ENCODE measurements around the gene LARGE1. TPM values are rescaled to one million over a fixed set of nuclear protein-coding genes. Genes with fewer than 3 reads are reported as not detected.

Gene LARGE1
- total RNA-seq, 1 experiment from 2014 or later: 23.5 TPM

DNA sequence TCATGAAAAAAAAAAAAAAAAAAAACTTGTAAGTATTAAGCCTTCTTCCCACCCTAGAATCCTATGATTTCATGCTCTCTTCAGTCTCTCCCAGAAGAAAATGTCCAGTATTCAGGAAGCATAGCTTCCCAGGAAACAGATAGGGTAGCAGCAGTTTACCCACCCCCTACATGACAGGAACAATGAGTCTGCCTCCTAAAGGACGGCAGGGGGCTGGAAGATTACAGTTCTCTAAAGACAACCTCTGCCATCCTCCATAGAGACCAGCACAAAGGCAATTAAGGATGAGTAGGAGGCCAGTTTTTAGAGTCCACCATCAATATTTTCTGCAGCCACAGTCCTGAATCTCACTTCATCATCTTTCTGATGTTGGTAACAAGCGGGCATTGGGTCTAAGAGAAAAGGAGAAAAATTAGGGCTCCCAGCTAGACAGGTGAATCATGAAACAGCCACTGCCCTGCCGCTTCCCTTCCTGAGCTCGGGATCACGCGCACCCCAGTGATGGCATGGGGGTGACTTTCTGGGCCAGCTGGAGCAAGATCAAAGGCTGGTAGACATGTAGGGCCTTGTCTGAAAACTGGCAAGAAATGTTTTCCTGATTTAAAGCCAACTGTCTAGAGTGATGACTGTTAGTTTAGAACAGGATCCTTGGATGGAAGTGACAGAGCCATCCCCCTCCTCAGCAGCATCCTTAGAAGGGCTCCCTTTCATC lies 322.8 kb downstream of the LARGE1 start:
- no peaks in the 10 kb centered on the region; the same call in 1 of the 2 replicates for H3K36me3 ChIP-seq
- no peaks in the 10 kb centered on the region for H3K27me3 ChIP-seq
- H3K9me3 ChIP-seq (replicated peaks): no peaks in the 10 kb centered on the region
- no peak for DNase-seq
- H3K4me1 ChIP-seq: no peaks in the 10 kb centered on the region
- H3K4me3 ChIP-seq: no peak overlapping the region
- no peak overlapping the region for H3K27ac ChIP-seq

DNA sequence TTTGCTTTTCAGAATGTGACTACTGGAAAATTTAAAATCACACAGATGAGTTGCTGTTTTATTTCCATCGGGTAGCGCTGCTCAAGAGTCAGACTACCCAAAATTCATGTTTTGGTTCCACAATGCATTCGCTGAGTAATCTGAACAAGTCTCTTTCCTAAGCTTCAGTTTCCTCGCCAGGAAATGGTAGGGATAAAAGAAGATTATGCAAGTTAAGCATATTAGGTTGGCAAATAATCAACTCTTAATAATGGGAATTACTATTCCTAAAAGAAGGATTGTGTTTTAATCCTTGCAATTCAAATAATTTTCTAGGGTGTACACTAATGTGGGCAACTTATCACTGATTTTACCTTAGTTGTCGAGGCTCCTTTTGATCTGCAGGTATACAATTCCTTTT lies 326.5 kb downstream of the LARGE1 start:
- Histone ChIP-seq H3K4me3 (no peak overlapping the region), H3K27ac (no peak overlapping the region), H3K4me1 (no peaks in the 10 kb centered on the region), H3K36me3 (no peaks in the 10 kb centered on the region; the same call in 1 of the 2 replicates), H3K9me3 (replicated peaks) (no peaks in the 10 kb centered on the region), H3K27me3 (no peaks in the 10 kb centered on the region)
- no peak for DNase-seq

DNA sequence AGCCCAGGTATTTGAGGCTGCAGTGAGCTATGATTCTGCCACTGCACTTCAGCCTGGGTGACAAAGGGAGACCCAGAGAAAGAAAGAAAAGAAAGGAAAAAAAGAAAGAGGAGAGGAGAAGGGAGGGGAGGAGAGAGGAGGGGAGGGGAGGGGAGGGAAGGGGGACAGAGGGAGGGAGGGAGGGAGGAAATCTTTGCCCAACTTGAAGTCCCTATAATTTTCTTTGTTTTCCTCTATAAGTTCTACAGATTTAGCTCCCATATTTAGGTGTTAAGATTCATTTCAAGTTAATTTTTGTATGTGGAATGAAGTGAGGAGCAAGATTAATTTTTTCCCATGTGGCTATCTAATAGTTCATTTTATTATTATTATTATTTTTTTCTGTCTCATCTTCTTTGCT lies 328.3 kb downstream of the LARGE1 start:
- H3K27ac ChIP-seq: no peak overlapping the region
- H3K9me3 ChIP-seq (replicated peaks): no peaks in the 10 kb centered on the region
- H3K36me3 ChIP-seq: no peaks in the 10 kb centered on the region
- no peaks in the 10 kb centered on the region for H3K27me3 ChIP-seq
- no peaks in the 10 kb centered on the region for H3K4me1 ChIP-seq
- DNase-seq: no peak
- H3K4me3 ChIP-seq: no peak overlapping the region

DNA sequence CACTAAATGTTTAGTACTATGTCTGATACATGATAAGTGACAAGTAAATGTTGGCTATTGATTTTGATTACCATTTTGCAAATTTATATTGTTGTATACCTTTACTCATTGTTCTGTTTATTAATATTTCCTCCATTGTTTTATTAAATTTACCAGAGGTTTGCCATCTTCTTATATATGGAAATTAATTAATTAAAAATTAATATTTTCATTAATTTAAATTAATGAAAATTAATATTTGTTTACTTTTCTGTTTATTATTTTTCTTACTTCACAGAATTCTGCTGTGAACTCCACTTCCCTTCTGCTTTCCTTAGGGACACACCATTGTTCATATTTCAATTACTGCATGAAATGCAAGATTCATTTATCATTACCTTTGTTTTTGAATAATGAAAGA lies 331.0 kb downstream of the LARGE1 start:
- Histone ChIP-seq H3K36me3 (no peaks in the 10 kb centered on the region), H3K4me1 (no peaks in the 10 kb centered on the region), H3K9me3 (replicated peaks) (no peaks in the 10 kb centered on the region), H3K27ac (no peak overlapping the region), H3K27me3 (no peaks in the 10 kb centered on the region), H3K4me3 (no peak overlapping the region)
- DNase-seq: no peak

DNA sequence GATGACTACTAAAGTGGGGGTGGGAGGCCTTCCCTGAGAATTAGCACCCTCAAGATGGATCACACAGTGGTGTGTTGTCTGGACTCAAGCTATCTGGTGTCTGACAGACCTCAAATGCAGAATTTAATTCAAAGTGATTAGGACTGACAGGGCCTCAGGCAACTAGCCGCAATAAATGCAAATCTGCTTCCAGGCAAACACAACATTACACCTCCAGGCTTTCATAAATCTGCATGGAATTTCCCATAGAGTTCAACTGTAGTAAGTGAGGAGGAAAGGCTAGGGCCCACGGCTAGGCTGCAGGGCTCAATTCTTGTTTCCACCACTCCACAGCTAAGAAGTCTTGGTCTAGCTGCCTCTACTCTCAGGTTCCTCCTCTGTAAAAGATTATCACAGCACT lies 331.4 kb downstream of the LARGE1 start:
- no peak for DNase-seq
- no peak overlapping the region for H3K27ac ChIP-seq
- no peaks in the 10 kb centered on the region for H3K4me1 ChIP-seq
- H3K36me3 ChIP-seq: no peaks in the 10 kb centered on the region
- H3K4me3 ChIP-seq: no peak overlapping the region
- H3K9me3 ChIP-seq (replicated peaks): no peaks in the 10 kb centered on the region
- no peaks in the 10 kb centered on the region for H3K27me3 ChIP-seq

DNA sequence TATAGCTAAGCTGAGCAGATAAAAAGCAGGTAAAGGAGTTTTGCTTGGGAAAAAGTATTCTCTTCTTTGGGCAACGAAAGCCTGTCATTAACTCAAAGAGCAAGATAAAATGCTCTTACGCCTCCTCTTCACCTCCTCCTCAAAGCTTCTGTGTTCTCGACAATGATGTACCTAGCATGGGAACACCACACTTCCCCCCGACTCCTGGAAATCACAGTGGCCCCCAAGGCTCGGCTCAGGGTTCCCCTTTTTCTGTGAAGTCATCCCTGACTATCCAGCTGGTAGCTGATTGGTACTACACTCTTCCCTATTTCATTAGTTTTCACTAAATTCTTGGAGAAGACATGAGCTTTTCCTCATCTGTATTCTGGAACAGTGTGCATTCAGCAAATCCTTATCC lies 336.1 kb downstream of the LARGE1 start:
- no peaks in the 10 kb centered on the region for H3K27me3 ChIP-seq
- no peak overlapping the region for H3K27ac ChIP-seq

DNA sequence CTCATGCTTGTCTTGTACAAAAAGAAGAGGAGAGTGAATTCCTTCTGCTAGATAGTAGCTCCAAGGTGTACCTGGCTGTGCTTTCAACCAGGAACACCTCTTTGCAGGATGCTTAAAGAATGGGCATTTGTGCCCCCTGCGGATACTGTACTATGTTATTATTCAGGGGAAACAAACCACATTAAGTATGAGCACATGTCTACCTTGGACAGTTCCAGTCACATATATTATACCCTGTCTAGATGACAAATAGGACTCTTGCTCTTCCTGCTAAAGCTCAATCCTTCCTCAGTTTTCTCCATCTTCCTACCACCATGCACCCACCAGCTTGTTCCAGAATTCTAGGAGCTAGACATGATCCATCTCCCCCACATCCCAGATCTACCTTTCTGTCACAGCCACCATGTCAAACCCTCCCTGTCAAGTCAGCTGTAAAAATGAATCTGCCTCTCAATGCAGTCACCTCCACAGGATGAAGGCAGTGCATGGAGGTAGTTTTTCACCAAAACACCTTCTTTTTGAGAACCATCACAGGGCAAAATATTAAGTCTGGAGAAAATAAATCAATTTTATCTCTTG lies 337.4 kb downstream of the LARGE1 start:
- 0 out of 2 replicates have a peak, but pooled peaks cover 3% of the 10 kb centered on the region for H3K36me3 ChIP-seq
- DNase-seq: no peak
- H3K9me3 ChIP-seq (replicated peaks): no peaks in the 10 kb centered on the region
- H3K4me3 ChIP-seq: no peak overlapping the region
- H3K4me1 ChIP-seq: no peaks in the 10 kb centered on the region
- no peaks in the 10 kb centered on the region for H3K27me3 ChIP-seq
- no peak overlapping the region for H3K27ac ChIP-seq

More for the DNA sequence above, 336.1 kb downstream of the LARGE1 start:
- no peak for DNase-seq
- no peaks in the 10 kb centered on the region for H3K36me3 ChIP-seq
- H3K4me1 ChIP-seq: no peaks in the 10 kb centered on the region
- no peak overlapping the region for H3K4me3 ChIP-seq
- no peaks in the 10 kb centered on the region for H3K9me3 ChIP-seq (replicated peaks)

DNA sequence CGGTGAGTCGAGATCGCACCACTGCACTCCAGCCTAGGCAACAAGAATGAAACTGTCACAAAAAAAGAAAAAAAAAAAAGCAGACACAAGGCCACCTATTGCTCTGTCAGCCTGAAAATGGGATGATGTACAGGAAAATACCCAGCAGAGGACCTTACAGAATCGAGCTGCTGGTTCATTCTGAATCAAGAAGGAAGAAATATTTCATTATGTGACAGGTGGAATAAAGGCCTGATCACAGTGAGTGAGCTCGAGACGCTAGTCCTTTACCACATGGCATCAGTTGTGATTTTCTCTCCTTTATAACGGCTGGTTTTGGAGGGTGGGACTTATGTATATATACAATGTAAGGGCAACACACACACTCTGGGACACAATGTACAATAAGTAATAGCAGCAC lies 340.0 kb downstream of the LARGE1 start:
- no peaks in the 10 kb centered on the region for H3K27me3 ChIP-seq
- H3K9me3 ChIP-seq (replicated peaks): no peaks in the 10 kb centered on the region
- no peak overlapping the region for H3K4me3 ChIP-seq
- H3K36me3 ChIP-seq: 0 out of 2 replicates have a peak, but pooled peaks cover 3% of the 10 kb centered on the region
- H3K4me1 ChIP-seq: no peaks in the 10 kb centered on the region
- no peak for DNase-seq
- no peak overlapping the region for H3K27ac ChIP-seq

DNA sequence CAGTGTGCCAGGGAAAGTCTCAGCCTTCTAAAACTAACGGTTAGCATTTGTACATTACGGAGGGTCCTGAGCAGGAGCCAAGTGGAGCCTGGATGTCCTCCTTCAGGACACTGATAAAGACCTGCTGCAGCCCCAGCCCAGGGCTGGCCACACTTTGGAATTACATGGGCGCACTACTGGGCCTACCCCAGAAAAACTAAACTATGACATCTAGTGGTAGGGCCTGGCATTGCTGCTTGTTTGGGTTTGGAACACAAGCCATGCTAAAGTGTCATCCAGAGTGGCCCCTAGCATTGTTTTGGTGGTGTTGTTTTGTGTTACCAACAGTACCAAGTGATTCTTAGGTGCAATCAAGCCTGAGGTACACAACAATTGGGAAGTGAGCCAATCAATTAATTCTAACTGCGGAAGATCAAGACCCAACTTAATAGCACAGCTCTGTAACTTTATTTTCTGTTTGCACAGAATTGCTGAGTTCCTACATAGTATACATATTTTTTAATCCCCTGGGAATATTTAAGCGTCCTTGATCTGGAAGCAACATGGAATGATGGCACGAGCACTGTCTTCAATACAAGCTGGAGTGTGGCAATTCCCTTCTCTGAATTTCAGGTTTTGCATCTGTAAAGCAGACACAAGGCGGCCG lies 340.7 kb downstream of the LARGE1 start:
- no peak overlapping the region for H3K27ac ChIP-seq
- DNase-seq: peak; percentile 56 to 76

DNA sequence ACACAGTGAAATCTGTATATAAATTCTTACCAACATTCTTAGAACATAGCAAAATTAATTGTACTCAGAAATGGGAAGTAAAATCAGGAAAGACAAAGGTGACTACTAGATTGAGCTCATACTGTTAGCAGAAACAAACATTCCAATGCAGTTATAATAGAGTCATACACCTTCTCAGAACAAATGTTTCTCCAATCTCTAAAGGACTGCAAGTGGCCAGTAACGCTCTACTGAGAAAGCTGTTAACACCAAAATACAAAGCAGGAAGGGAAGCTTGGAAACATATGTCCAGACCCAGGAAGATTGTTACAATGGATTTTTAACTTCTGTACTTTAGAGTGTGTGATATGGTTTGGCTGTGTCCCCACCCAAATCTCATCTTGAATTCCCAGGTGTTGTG lies 341.5 kb downstream of the LARGE1 start:
- H3K27me3 ChIP-seq: no peaks in the 10 kb centered on the region
- no peak for DNase-seq

More for the DNA sequence above, 340.7 kb downstream of the LARGE1 start:
- Histone ChIP-seq H3K4me1 (no peaks in the 10 kb centered on the region), H3K9me3 (replicated peaks) (no peaks in the 10 kb centered on the region), H3K36me3 (0 out of 2 replicates have a peak, but pooled peaks cover 3% of the 10 kb centered on the region), H3K4me3 (no peak overlapping the region), H3K27me3 (no peaks in the 10 kb centered on the region)

DNA sequence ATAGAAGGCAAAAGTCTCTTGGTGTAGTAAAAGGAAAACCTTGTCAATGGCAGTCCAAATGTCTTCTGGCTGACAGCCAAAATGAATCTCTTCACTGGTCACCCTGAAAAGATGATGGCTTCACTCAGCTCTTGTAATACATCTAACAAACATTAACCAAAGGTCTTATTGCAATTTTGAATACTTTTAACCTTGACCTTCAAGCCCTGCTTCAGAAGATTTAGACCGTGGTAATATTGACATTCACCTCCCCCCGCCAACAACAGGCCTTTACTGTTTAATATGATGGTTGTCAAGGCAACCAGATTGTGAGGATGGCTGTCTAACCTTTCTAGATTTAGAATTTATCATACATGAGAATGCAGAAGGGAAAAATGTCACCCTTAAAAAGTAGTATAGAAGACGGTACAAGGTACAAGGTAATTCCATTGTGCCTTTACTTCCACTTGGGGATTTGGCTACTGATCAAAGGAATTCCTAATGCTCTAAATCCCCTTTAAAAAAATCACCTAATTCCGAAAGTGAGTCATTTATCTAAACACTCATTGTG lies 342.3 kb downstream of the LARGE1 start:
- Histone ChIP-seq H3K27ac (no peak overlapping the region), H3K36me3 (0 out of 2 replicates have a peak, but pooled peaks cover 3% of the 10 kb centered on the region), H3K4me1 (no peaks in the 10 kb centered on the region), H3K27me3 (no peaks in the 10 kb centered on the region), H3K4me3 (no peak overlapping the region), H3K9me3 (replicated peaks) (no peaks in the 10 kb centered on the region)
- DNase-seq: no peak

More for the DNA sequence above, 341.5 kb downstream of the LARGE1 start:
- Histone ChIP-seq H3K36me3 (0 out of 2 replicates have a peak, but pooled peaks cover 3% of the 10 kb centered on the region), H3K4me3 (no peak overlapping the region), H3K27ac (no peak overlapping the region), H3K9me3 (replicated peaks) (no peaks in the 10 kb centered on the region), H3K4me1 (no peaks in the 10 kb centered on the region)

DNA sequence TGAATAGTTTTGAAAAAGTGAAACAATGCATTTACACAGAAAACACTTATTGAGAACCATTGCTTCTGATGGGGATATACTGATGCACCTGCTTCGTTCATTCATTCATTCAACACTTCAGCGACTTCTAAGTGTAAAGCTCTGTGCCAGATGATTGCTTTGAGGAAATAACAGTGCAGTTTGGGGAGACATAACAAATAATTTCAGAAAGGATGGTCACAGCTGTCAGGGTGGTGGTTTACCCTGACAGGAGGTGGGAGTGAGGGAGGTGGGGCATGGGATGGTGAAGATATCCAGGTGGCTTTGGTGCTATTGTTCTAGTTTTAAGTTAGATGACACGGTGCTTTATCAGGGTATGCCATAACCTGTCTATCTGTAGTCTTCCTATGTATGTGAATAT lies 344.1 kb downstream of the LARGE1 start:
- no peak overlapping the region for H3K4me3 ChIP-seq
- H3K9me3 ChIP-seq (replicated peaks): no peaks in the 10 kb centered on the region
- H3K4me1 ChIP-seq: no peaks in the 10 kb centered on the region
- H3K36me3 ChIP-seq: 0 out of 2 replicates have a peak, but pooled peaks cover 3% of the 10 kb centered on the region
- no peak for DNase-seq
- H3K27me3 ChIP-seq: no peaks in the 10 kb centered on the region
- no peak overlapping the region for H3K27ac ChIP-seq

DNA sequence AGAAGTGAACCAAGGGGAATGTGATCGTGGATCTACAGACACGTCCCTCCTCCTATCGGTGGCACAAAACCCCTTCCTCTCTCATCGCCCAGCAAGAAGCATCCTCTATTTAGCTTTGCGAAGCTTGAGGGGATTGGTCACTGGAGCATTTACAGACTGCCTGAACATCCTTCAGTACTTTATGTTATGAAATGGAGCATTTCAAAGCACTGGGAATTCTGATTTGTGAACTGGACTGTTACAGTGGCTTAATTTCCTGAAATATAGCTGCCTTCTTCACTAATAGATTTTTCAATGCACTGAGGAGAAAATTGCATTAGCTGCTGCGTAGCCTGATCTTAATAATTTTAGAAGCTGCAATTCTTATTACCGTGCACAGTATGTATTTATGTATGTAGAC lies 344.5 kb downstream of the LARGE1 start:
- Histone ChIP-seq H3K4me1 (no peaks in the 10 kb centered on the region), H3K4me3 (no peak overlapping the region), H3K27ac (no peak overlapping the region), H3K27me3 (no peaks in the 10 kb centered on the region), H3K36me3 (0 out of 2 replicates have a peak, but pooled peaks cover 3% of the 10 kb centered on the region), H3K9me3 (replicated peaks) (no peaks in the 10 kb centered on the region)
- no peak for DNase-seq

DNA sequence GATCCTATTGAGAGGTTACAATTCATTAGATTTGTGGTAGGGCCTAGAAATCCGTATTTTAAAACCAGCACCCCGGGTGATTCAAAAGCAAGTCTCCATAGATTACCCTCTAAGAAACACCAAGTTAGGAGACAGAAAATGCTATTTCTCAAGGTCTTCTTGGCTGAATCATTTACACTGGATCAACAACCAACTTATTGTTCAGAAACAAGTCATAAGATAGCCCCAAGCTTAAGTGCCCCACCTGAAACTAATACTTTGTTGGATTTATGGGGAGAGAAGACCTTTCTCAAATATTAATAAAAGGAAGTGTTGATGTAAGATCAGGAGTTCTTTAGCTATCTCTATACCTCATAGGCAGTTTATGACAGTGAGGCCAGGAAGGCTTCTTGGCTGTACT lies 345.2 kb downstream of the LARGE1 start:
- Histone ChIP-seq H3K4me1 (no peaks in the 10 kb centered on the region), H3K4me3 (no peak overlapping the region), H3K27me3 (no peaks in the 10 kb centered on the region), H3K9me3 (replicated peaks) (no peaks in the 10 kb centered on the region), H3K36me3 (0 out of 2 replicates have a peak, but pooled peaks cover 3% of the 10 kb centered on the region), H3K27ac (no peak overlapping the region)
- no peak for DNase-seq

DNA sequence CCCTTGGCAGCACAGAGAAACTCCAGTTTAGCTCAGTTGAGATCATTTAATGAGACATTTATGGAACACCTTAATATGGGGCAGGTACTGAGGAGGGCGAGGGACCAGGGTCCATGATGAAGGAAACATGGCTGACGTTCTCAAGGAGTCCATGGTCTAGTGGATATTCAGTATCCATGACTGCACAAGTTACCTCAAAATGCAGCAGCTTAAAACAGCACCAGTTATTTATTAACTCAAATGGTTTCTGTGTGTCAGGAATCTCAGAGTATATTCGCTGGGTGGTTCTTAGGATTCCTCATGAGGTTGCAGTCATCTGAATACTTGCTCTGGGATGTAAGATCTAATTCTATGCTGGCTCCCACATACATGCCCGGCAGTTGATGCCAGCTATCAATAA lies 346.8 kb downstream of the LARGE1 start:
- H3K27me3 ChIP-seq: no peaks in the 10 kb centered on the region
- DNase-seq: no peak
- H3K27ac ChIP-seq: no peak overlapping the region
- H3K36me3 ChIP-seq: 0 out of 2 replicates have a peak, but pooled peaks cover under 1% of the 10 kb centered on the region
- no peaks in the 10 kb centered on the region for H3K9me3 ChIP-seq (replicated peaks)
- H3K4me3 ChIP-seq: no peak overlapping the region
- H3K4me1 ChIP-seq: no peaks in the 10 kb centered on the region

Data from SJCRH30 (cell line).